CD4-positive, CD25-positive, alpha-beta regulatory T cell (primary cell): ENCODE results near the gene ARID5A. TPM values are rescaled to one million over a fixed set of nuclear protein-coding genes. Genes with fewer than 3 reads are reported as not detected.

ENCODE experiments used
- ATAC-seq, 2 donors: fragments of 150-1000 bp; cut with Tn5 transposase; one replicate each; pipeline ENCODE4 v1.10.0; 2021; ENCODE audit warnings: low read depth in 2 of 2, moderate number of reproducible peaks in 2 of 2, moderate library complexity in 1 of 2
- DNase-seq, 3 donors: peaks; one replicate each; pipeline versions ENCODE4 v3.0.0 to v3.0.0-alpha.2; 2012 to 2022; ENCODE audit warnings: mixed read lengths in 1 of 3
- H3K27ac ChIP-seq: one replicate; pipeline ENCODE4 v1.7.0; 2013; ENCODE audit warnings: mild to moderate bottlenecking, low read length; ENCODE audit not compliant: insufficient read depth, poor library complexity, severe bottlenecking
- H3K27me3 ChIP-seq: one replicate; pipeline ENCODE4 v1.7.0; 2013; ENCODE audit warnings: low read length; ENCODE audit not compliant: control insufficient read depth, insufficient read depth
- H3K36me3 ChIP-seq: one replicate; pipeline ENCODE4 v1.7.0; 2013; ENCODE audit warnings: mild to moderate bottlenecking, low read length, moderate library complexity; ENCODE audit not compliant: control insufficient read depth, insufficient read depth
- H3K4me1 ChIP-seq: 2 replicates; pipeline ENCODE4 v1.7.0; 2013; ENCODE audit warnings: mild to moderate bottlenecking, low read length; ENCODE audit not compliant: insufficient read depth, control insufficient read depth, poor library complexity, severe bottlenecking
- H3K4me3 ChIP-seq: one replicate; pipeline ENCODE4 v1.7.0; 2013; ENCODE audit warnings: low read depth, mild to moderate bottlenecking, low read length, moderate library complexity
- H3K9me3 ChIP-seq, 2 experiments: 1 replicate in 1 of 2; 2 replicates in 1 of 2; pipeline ENCODE4 v1.7.0; 2013; ENCODE audit warnings: low read length in 2 of 2, mild to moderate bottlenecking in 1 of 2, moderate library complexity in 1 of 2; ENCODE audit not compliant: control insufficient read depth in 2 of 2
- H3K27ac Mint-ChIP-seq, 3 donors: one replicate each; pipeline ENCODE4 v1.8.0; 2020 to 2022; ENCODE audit warnings: mild to moderate bottlenecking in 3 of 3, mixed read lengths in 3 of 3, moderate library complexity in 2 of 3
- H3K27me3 Mint-ChIP-seq: one replicate; pipeline ENCODE4 v1.8.0; 2022; ENCODE audit warnings: mild to moderate bottlenecking, mixed read lengths
- H3K36me3 Mint-ChIP-seq: one replicate; pipeline ENCODE4 v1.8.0; 2020; ENCODE audit warnings: mixed read lengths
- H3K4me1 Mint-ChIP-seq, 4 donors: one replicate each; pipeline ENCODE4 v1.8.0; 2020 to 2022; ENCODE audit warnings: mixed read lengths in 4 of 4, mild to moderate bottlenecking in 1 of 4
- H3K4me3 Mint-ChIP-seq, 4 donors: one replicate each; pipeline ENCODE4 v1.8.0; 2020 to 2022; ENCODE audit warnings: mild to moderate bottlenecking in 4 of 4, mixed read lengths in 4 of 4, moderate library complexity in 3 of 4
- H3K9me3 Mint-ChIP-seq, 7 donors: one replicate each; pipeline ENCODE4 v1.8.0; 2020 to 2022; ENCODE audit warnings: mixed read lengths in 7 of 7, mild to moderate bottlenecking in 3 of 7, moderate library complexity in 2 of 7
- polyA plus RNA-seq, 4 donors: library from polyadenylated mRNA; unstranded; fragments of 300-500 nt; fragmentation: Illumina TruSeq; gene quantifications; one replicate each; pipeline ENCODE4 v1.2.3, GENCODE V29; 2021
- total RNA-seq: library from RNA; stranded (reverse); gene quantifications from one replicate; pipeline ENCODE4 v1.2.3, GENCODE V29; 2022

ARID5A gene
- total and polyA plus RNA-seq, 5 donors from 2014 or later, result 63.5 to 180 (median 82.1) TPM

- Mint-ChIP-seq H3K27ac (peak overlapping the region; percentile 98 to 100 (median 99)), H3K4me3 (peak overlapping the region; percentile 90 to 98 (median 96)), H3K9me3 (no peaks in the 10 kb centered on the region), H3K27me3 (peaks cover 4% of the 10 kb centered on the region), H3K4me1 (peaks cover 12 to 72% (median 51%) of the 10 kb centered on the region in 4 donors), H3K36me3 (peaks cover 17% of the 10 kb centered on the region)
- no peak for ATAC-seq
- H3K4me3 ChIP-seq, result peak overlapping the region; percentile 90
- no peaks in the 10 kb centered on the region for H3K9me3 ChIP-seq
- H3K4me1 ChIP-seq, result peaks cover 61% of the 10 kb centered on the region
- H3K36me3 ChIP-seq, result peaks cover 28% of the 10 kb centered on the region
- no peak for DNase-seq
- no peaks in the 10 kb centered on the region for H3K27me3 ChIP-seq
- H3K27ac ChIP-seq, result peak overlapping the region; percentile 98
These were observed 2.8 kb downstream of the ARID5A start for GRCh38 chr2:96539215-96539920.

GRCh38 chr2:96540136-96540535, 3.6 kb downstream of the ARID5A start:
- H3K27ac ChIP-seq, result peak overlapping the region; percentile 14
- peaks cover 17 to 79% (median 55%) of the 10 kb centered on the region in 4 donors for H3K4me1 Mint-ChIP-seq
- H3K36me3 ChIP-seq, result peaks cover 34% of the 10 kb centered on the region
- peaks cover 4% of the 10 kb centered on the region for H3K27me3 Mint-ChIP-seq
- no peaks in the 10 kb centered on the region for H3K9me3 Mint-ChIP-seq
- no peaks in the 10 kb centered on the region for H3K9me3 ChIP-seq
- peaks cover 68% of the 10 kb centered on the region for H3K4me1 ChIP-seq
- DNase-seq (no peak), ATAC-seq (no peak)
- peak overlapping the region; percentile 90 to 98 (median 96) for H3K4me3 Mint-ChIP-seq
- H3K27ac Mint-ChIP-seq, result peak overlapping the region; percentile 90 to 99 (median 98)
- H3K4me3 ChIP-seq, result peak overlapping the region; percentile 90
- H3K36me3 Mint-ChIP-seq, result peaks cover 23% of the 10 kb centered on the region
- no peaks in the 10 kb centered on the region for H3K27me3 ChIP-seq

GRCh38 chr2:96541398-96542152, 5.0 kb downstream of the ARID5A start:
- peak overlapping the region in 2 of 4 donors; percentile 50 to 56 for H3K4me3 Mint-ChIP-seq

GRCh38 chr2:96542357-96542977, 5.9 kb downstream of the ARID5A start:
- no peaks in the 10 kb centered on the region for H3K27me3 Mint-ChIP-seq
- peak overlapping the region; percentile 9 for H3K27ac ChIP-seq
- H3K4me1 Mint-ChIP-seq, result peaks cover 23 to 91% (median 64%) of the 10 kb centered on the region in 4 donors
- peak overlapping the region in 1 of 3 donors; percentile 86 for H3K27ac Mint-ChIP-seq
- no peaks in the 10 kb centered on the region for H3K9me3 Mint-ChIP-seq
- H3K27me3 ChIP-seq, result no peaks in the 10 kb centered on the region
- peaks cover 28% of the 10 kb centered on the region for H3K36me3 Mint-ChIP-seq
- no peak for ATAC-seq
- H3K4me1 ChIP-seq, result peaks cover 86% of the 10 kb centered on the region
- no peak overlapping the region for H3K4me3 ChIP-seq
- H3K9me3 ChIP-seq, result no peaks in the 10 kb centered on the region
- peaks cover 44% of the 10 kb centered on the region for H3K36me3 ChIP-seq
- DNase-seq, result no peak
- H3K4me3 Mint-ChIP-seq, result peak overlapping the region in 2 of 4 donors; percentile 7 to 84

More at GRCh38 chr2:96541398-96542152, 5.0 kb downstream of the ARID5A start:
- DNase-seq (no peak), ATAC-seq (no peak)
- Mint-ChIP-seq H3K36me3 (peaks cover 28% of the 10 kb centered on the region), H3K4me1 (peaks cover 23 to 82% (median 60%) of the 10 kb centered on the region in 4 donors), H3K9me3 (no peaks in the 10 kb centered on the region), H3K27me3 (peaks cover 4% of the 10 kb centered on the region), H3K27ac (peak overlapping the region in 1 of 3 donors; percentile 86)
- no peak overlapping the region for H3K4me3 ChIP-seq
- H3K9me3 ChIP-seq, result no peaks in the 10 kb centered on the region
- peak overlapping the region; percentile 43 for H3K27ac ChIP-seq
- peaks cover 77% of the 10 kb centered on the region for H3K4me1 ChIP-seq
- no peaks in the 10 kb centered on the region for H3K27me3 ChIP-seq
- H3K36me3 ChIP-seq, result peaks cover 38% of the 10 kb centered on the region

- Histone ChIP-seq H3K27ac (peak overlapping the region; percentile 21), H3K4me3 (peak overlapping the region; percentile 19), H3K36me3 (peaks cover 68% of the 10 kb centered on the region), H3K4me1 (peaks cover 55% of the 10 kb centered on the region), H3K9me3 (no peaks in the 10 kb centered on the region), H3K27me3 (no peaks in the 10 kb centered on the region)
- Mint-ChIP-seq H3K9me3 (no peaks in the 10 kb centered on the region), H3K4me3 (peak overlapping the region in 3 of 4 donors; percentile 21 to 84 (median 64)), H3K36me3 (peaks cover 27% of the 10 kb centered on the region), H3K27me3 (no peaks in the 10 kb centered on the region), H3K4me1 (peaks cover 23 to 66% (median 47%) of the 10 kb centered on the region in 4 donors), H3K27ac (peak overlapping the region; percentile 59 to 93 (median 87))
- ATAC-seq (no peak), DNase-seq (no peak)
These were observed 9.8 kb downstream of the ARID5A start for GRCh38 chr2:96546321-96546720.

GRCh38 chr2:96546797-96547196, 10.2 kb downstream of the ARID5A start:
- no peak for DNase-seq
- peak overlapping the region in 2 of 3 donors; percentile 59 to 93 for H3K27ac Mint-ChIP-seq
- Histone ChIP-seq H3K27ac (peak overlapping the region; percentile 21), H3K4me3 (no peak overlapping the region), H3K36me3 (peaks cover 68% of the 10 kb centered on the region), H3K4me1 (peaks cover 51% of the 10 kb centered on the region), H3K27me3 (no peaks in the 10 kb centered on the region), H3K9me3 (no peaks in the 10 kb centered on the region)
- no peaks in the 10 kb centered on the region for H3K9me3 Mint-ChIP-seq
- peaks cover 24% of the 10 kb centered on the region for H3K36me3 Mint-ChIP-seq
- no peak for ATAC-seq
- peaks cover 23 to 61% (median 43%) of the 10 kb centered on the region in 4 donors for H3K4me1 Mint-ChIP-seq
- no peaks in the 10 kb centered on the region for H3K27me3 Mint-ChIP-seq
- peak overlapping the region in 2 of 4 donors; percentile 44 to 84 for H3K4me3 Mint-ChIP-seq

GRCh38 chr2:96547203-96547641, 10.7 kb downstream of the ARID5A start:
- Histone ChIP-seq H3K36me3 (peaks cover 68% of the 10 kb centered on the region), H3K27me3 (no peaks in the 10 kb centered on the region), H3K4me3 (no peak overlapping the region), H3K27ac (no peak overlapping the region), H3K9me3 (no peaks in the 10 kb centered on the region), H3K4me1 (peaks cover 46% of the 10 kb centered on the region)
- ATAC-seq, result no peak
- Mint-ChIP-seq H3K4me1 (peaks cover 23 to 57% (median 43%) of the 10 kb centered on the region in 4 donors), H3K27me3 (no peaks in the 10 kb centered on the region), H3K4me3 (peak overlapping the region in 1 of 4 donors; percentile 66), H3K27ac (peak overlapping the region; percentile 51 to 93 (median 85)), H3K9me3 (no peaks in the 10 kb centered on the region), H3K36me3 (peaks cover 24% of the 10 kb centered on the region)
- no peak for DNase-seq
